ENCODE measurements around the gene ACVR1B. TPM values are rescaled to one million over a fixed set of nuclear protein-coding genes. Genes with fewer than 3 reads are reported as not detected.

The ACVR1B gene
- total RNA-seq, 4 donors from 2014 or later = 9.1 to 71.6 (median 59.2) TPM

- Histone ChIP-seq H3K27ac (peak within 1 kb of the TSS; percentile 73 to 92 (median 86)), H3K9me3 (no peaks in the 10 kb centered on the region), H3K27me3 (no peaks in the 10 kb centered on the region), H3K4me3 (peak within 1 kb of the TSS; percentile 35 to 78 (median 53)), H3K36me3 (no peaks in the 10 kb centered on the region), H3K4me1 (peaks cover 0 to 41% (median 3%) of the 10 kb centered on the region in 4 donors)
- TF ChIP-seq CTCF (IDR thresholded peaks at IDR 0.05) (no peak), POLR2A (IDR thresholded peaks at IDR 0.05) (no peak)
- peak in 2 of 3 donors; percentile 50 to 63 for DNase-seq
These were observed 44.2 kb upstream of the ACVR1B start, which contains the start of gene ACVRL1 for GRCh38 chr12:51907083-51907855. Gene ACVRL1 (plus strand): TSS chr12:51907504. CDS start chr12:51912475, 4,971 bp downstream.

GRCh38 chr12:51907856-51908425, 43.6 kb upstream of the ACVR1B start:
- H3K9me3 ChIP-seq = no peaks in the 10 kb centered on the region
- peaks cover 0 to 44% (median 3%) of the 10 kb centered on the region in 4 donors for H3K4me1 ChIP-seq
- peak overlapping the region; percentile 35 to 78 (median 53) for H3K4me3 ChIP-seq
- TF ChIP-seq POLR2A (IDR thresholded peaks at IDR 0.05) = no peak
- TF ChIP-seq CTCF (IDR thresholded peaks at IDR 0.05) = no peak
- no peaks in the 10 kb centered on the region for H3K36me3 ChIP-seq
- peak overlapping the region; percentile 73 to 92 (median 86) for H3K27ac ChIP-seq
- peak in 1 of 3 donors; percentile 43 for DNase-seq
- H3K27me3 ChIP-seq = no peaks in the 10 kb centered on the region

- DNase-seq = peak in 1 of 3 donors; percentile 35
- H3K4me1 ChIP-seq = peaks cover 0 to 44% (median 3%) of the 10 kb centered on the region in 4 donors
- peak overlapping the region in 2 of 4 donors; percentile 73 to 92 for H3K27ac ChIP-seq
- H3K27me3 ChIP-seq = no peaks in the 10 kb centered on the region
- H3K9me3 ChIP-seq = no peaks in the 10 kb centered on the region
- peak overlapping the region in 1 of 4 donors; percentile 13 for H3K4me3 ChIP-seq
- H3K36me3 ChIP-seq = no peaks in the 10 kb centered on the region
- TF ChIP-seq POLR2A (IDR thresholded peaks at IDR 0.05) (no peak), CTCF (IDR thresholded peaks at IDR 0.05) (no peak)
These were observed 42.5 kb upstream of the ACVR1B start for GRCh38 chr12:51908876-51909592.

GRCh38 chr12:51910168-51910567, 41.3 kb upstream of the ACVR1B start:
- Histone ChIP-seq H3K27me3 (no peaks in the 10 kb centered on the region), H3K4me3 (peak overlapping the region in 2 of 4 donors; percentile 8 to 9), H3K9me3 (no peaks in the 10 kb centered on the region), H3K27ac (peak overlapping the region in 3 of 4 donors; percentile 19 to 73 (median 60)), H3K36me3 (peaks cover 0 to 2% (median 0%) of the 10 kb centered on the region in 3 donors), H3K4me1 (peaks cover 0 to 44% (median 3%) of the 10 kb centered on the region in 4 donors)
- TF ChIP-seq CTCF (IDR thresholded peaks at IDR 0.05) (no peak), POLR2A (IDR thresholded peaks at IDR 0.05) (no peak)
- DNase-seq = peak in 1 of 3 donors; percentile 32

GRCh38 chr12:51910691-51911090, 40.8 kb upstream of the ACVR1B start:
- Histone ChIP-seq H3K36me3 (peaks cover 0 to 7% (median 0%) of the 10 kb centered on the region in 3 donors), H3K4me1 (peaks cover 0 to 44% (median 3%) of the 10 kb centered on the region in 4 donors), H3K27me3 (no peaks in the 10 kb centered on the region), H3K4me3 (peak overlapping the region in 1 of 4 donors; percentile 9), H3K9me3 (no peaks in the 10 kb centered on the region), H3K27ac (peak overlapping the region; percentile 7 to 73 (median 51))
- TF ChIP-seq CTCF (IDR thresholded peaks at IDR 0.05) = no peak
- no peak for TF ChIP-seq POLR2A (IDR thresholded peaks at IDR 0.05)
- DNase-seq = peak in 1 of 3 donors; percentile 36

Measured in Peyer's patch (tissue), 4 donors.